ENCODE data around the gene FGF14. TPM values are rescaled to one million over a fixed set of nuclear protein-coding genes. Genes with fewer than 3 reads are reported as not detected.

FGF14 gene
- total RNA-seq, 2 experiments from 2014 or later = not detected

GRCh38 chr13:102128216-102128810 is 273.5 kb downstream of the FGF14 start:
- Histone ChIP-seq H4K20me1 (ENCODE audit: insufficient read depth, low read length) (no peaks in the 10 kb centered on the region), H3K36me3 (ENCODE audit: insufficient read depth, low read length) (no peaks in the 10 kb centered on the region), H3K4me1 (ENCODE audit: insufficient read depth, low read length, poor library complexity, severe bottlenecking) (no peaks in the 10 kb centered on the region), H3K4me2 (ENCODE audit: low read length) (no peak overlapping the region), H3K4me3 (ENCODE audit: low read depth, low read length, poor library complexity, severe bottlenecking) (no peak overlapping the region), H3K9me3 (ENCODE audit: low read length) (no peaks in the 10 kb centered on the region), H3K27ac (ENCODE audit: low read depth, low read length, poor library complexity, severe bottlenecking) (no peak overlapping the region), H2AFZ (ENCODE audit: low read length) (no peak overlapping the region), H3K9me2 (ENCODE audit: insufficient read depth, low read length) (no peaks in the 10 kb centered on the region), H3K79me2 (ENCODE audit: insufficient read depth, low read depth, low read length) (no peaks in the 10 kb centered on the region)
- intact Hi-C loops (cut with micrococcal nuclease; ENCODE audit: unreplicated experiment) = no loop called here
- BruUV-seq (replicated peaks) = no TSS peak
- ChIA-PET CTCF (ENCODE audit: unreplicated experiment) (no interaction called here), POLR2A (no interaction called here)
- TF ChIP-seq EZH2phosphoT487 (IDR thresholded peaks at IDR 0.05; ENCODE audit: borderline replicate concordance, low read depth, low read length) = no peak
- TF ChIP-seq CTCF (conservative IDR thresholded peaks at IDR 0.05; ENCODE audit: low read length) = no peak
- no peak for DNase-seq (ENCODE audit: low spot score)

- POLR2A ChIA-PET = no interaction called here
- Histone ChIP-seq H3K36me3 (ENCODE audit: insufficient read depth, low read length) (no peaks in the 10 kb centered on the region), H3K27ac (ENCODE audit: low read depth, low read length, poor library complexity, severe bottlenecking) (no peak overlapping the region), H2AFZ (ENCODE audit: low read length) (no peak overlapping the region), H3K9me2 (ENCODE audit: insufficient read depth, low read length) (no peaks in the 10 kb centered on the region), H3K4me3 (ENCODE audit: low read depth, low read length, poor library complexity, severe bottlenecking) (no peak overlapping the region), H4K20me1 (ENCODE audit: insufficient read depth, low read length) (no peaks in the 10 kb centered on the region), H3K79me2 (ENCODE audit: insufficient read depth, low read depth, low read length) (no peaks in the 10 kb centered on the region), H3K9me3 (ENCODE audit: low read length) (no peaks in the 10 kb centered on the region), H3K4me2 (ENCODE audit: low read length) (no peak overlapping the region), H3K4me1 (ENCODE audit: insufficient read depth, low read length, poor library complexity, severe bottlenecking) (no peaks in the 10 kb centered on the region)
- no peak for TF ChIP-seq CTCF (conservative IDR thresholded peaks at IDR 0.05; ENCODE audit: low read length)
- no peak for TF ChIP-seq EZH2phosphoT487 (IDR thresholded peaks at IDR 0.05; ENCODE audit: borderline replicate concordance, low read depth, low read length)
- CTCF ChIA-PET (ENCODE audit: unreplicated experiment) = no interaction called here
- intact Hi-C loops (cut with micrococcal nuclease; ENCODE audit: unreplicated experiment) = no loop called here
- BruUV-seq (replicated peaks) = no TSS peak
- no peak for DNase-seq (ENCODE audit: low spot score)
These were observed 274.7 kb downstream of the FGF14 start for GRCh38 chr13:102127153-102127552.

GRCh38 chr13:102122147-102122546 is 279.7 kb downstream of the FGF14 start:
- BruUV-seq (replicated peaks) = no TSS peak
- DNase-seq (ENCODE audit: low spot score) = no peak
- CTCF ChIA-PET (ENCODE audit: unreplicated experiment) = no interaction called here
- TF ChIP-seq EZH2phosphoT487 (IDR thresholded peaks at IDR 0.05; ENCODE audit: borderline replicate concordance, low read depth, low read length) (no peak), CTCF (conservative IDR thresholded peaks at IDR 0.05; ENCODE audit: low read length) (no peak)
- Histone ChIP-seq H3K36me3 (ENCODE audit: insufficient read depth, low read length) (no peaks in the 10 kb centered on the region), H3K79me2 (ENCODE audit: insufficient read depth, low read depth, low read length) (no peaks in the 10 kb centered on the region), H3K4me1 (ENCODE audit: insufficient read depth, low read length, poor library complexity, severe bottlenecking) (no peaks in the 10 kb centered on the region), H3K4me2 (ENCODE audit: low read length) (no peak overlapping the region), H3K4me3 (ENCODE audit: low read depth, low read length, poor library complexity, severe bottlenecking) (no peak overlapping the region), H3K9me2 (ENCODE audit: insufficient read depth, low read length) (no peaks in the 10 kb centered on the region), H2AFZ (ENCODE audit: low read length) (no peak overlapping the region), H3K9me3 (ENCODE audit: low read length) (no peaks in the 10 kb centered on the region), H4K20me1 (ENCODE audit: insufficient read depth, low read length) (no peaks in the 10 kb centered on the region), H3K27ac (ENCODE audit: low read depth, low read length, poor library complexity, severe bottlenecking) (no peak overlapping the region)
- POLR2A ChIA-PET = no interaction called here
- intact Hi-C loops (cut with micrococcal nuclease; ENCODE audit: unreplicated experiment) = no loop called here
